ENCODE data around the gene HP. TPM values are rescaled to one million over a fixed set of nuclear protein-coding genes. Genes with fewer than 3 reads are reported as not detected.
"Not testable (repeated sequence)": the region's sequence is repeated elsewhere in the genome, so short reads cannot be mapped to it uniquely, and the experiment has no call there.

HP gene
- total RNA-seq, 2 donors from 2014 or later = 0.57 TPM; not detected in 1

DNA sequence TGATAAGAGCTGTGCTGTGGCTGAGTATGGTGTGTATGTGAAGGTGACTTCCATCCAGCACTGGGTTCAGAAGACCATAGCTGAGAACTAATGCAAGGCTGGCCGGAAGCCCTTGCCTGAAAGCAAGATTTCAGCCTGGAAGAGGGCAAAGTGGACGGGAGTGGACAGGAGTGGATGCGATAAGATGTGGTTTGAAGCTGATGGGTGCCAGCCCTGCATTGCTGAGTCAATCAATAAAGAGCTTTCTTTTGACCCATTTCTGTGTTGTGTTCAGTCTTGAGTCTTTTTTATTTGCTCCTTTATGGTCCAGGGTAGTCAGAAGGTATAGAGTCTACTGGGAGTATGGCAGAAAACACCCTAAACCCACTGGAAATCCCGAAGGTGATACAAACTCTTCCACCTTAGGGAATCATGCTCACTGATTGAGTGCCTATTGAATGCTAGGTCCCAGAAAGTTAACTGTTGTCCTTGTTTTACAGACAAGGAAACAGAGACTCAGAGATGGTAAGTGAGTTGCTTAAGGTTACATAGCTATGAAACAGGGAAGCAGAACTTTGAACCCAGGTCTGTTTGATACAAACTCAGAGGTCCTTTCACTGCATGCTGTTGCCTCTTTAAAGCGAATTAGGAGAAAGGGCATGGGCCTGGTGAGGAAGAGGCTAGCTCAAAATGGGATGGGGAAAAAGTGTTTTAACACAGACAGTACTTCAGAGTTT is 22.8 kb downstream of the HP start:
- not testable (repeated sequence) for H3K36me3 Mint-ChIP-seq (ENCODE audit: low read depth); H3K4me1 Mint-ChIP-seq; H3K27ac Mint-ChIP-seq; H3K27me3 Mint-ChIP-seq; DNase-seq; H3K4me3 Mint-ChIP-seq; ATAC-seq; H3K9me3 ChIP-seq (ENCODE audit: control insufficient read depth, low read length, poor library complexity, severe bottlenecking)

DNA sequence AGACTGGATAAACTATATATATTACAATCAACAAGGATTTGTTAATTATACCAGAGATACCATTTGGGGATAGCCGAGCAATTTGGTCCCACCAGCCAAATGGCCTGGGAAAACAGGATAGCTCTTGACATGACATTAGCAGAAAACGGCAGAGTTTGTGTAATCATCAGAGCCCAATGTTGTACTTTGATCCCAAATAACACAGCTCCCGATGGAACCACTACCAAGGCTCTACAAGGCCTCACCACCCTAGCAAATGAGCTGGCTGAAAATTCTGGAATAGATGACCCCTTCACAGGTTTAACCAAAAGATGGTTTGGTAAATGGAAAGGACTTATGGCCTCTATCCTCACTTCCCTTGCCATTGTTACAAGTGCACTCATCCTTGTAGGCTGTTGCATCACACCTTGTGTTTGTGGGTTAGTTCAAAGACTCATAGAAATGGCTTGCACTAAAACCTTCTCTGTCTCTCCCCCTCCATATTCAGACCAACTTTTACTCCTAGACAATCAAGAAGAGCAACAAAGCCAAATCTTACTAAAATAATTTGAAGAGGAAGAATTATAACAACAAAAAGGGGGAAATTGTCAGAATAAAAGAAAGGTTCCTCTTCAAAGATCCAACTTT is 29.6 kb downstream of the HP start:
- DNase-seq (no peak), ATAC-seq (no peak)
- H3K36me3 Mint-ChIP-seq (ENCODE audit: low read depth) = peaks cover 4% of the 10 kb centered on the region
- H3K9me3 ChIP-seq (ENCODE audit: control insufficient read depth, low read length, poor library complexity, severe bottlenecking) = no peaks in the 10 kb centered on the region
- H3K4me1 Mint-ChIP-seq = peaks cover 2% of the 10 kb centered on the region
- H3K4me3 Mint-ChIP-seq = no peak overlapping the region
- no peaks in the 10 kb centered on the region for H3K27me3 Mint-ChIP-seq
- no peak overlapping the region for H3K27ac Mint-ChIP-seq

DNA sequence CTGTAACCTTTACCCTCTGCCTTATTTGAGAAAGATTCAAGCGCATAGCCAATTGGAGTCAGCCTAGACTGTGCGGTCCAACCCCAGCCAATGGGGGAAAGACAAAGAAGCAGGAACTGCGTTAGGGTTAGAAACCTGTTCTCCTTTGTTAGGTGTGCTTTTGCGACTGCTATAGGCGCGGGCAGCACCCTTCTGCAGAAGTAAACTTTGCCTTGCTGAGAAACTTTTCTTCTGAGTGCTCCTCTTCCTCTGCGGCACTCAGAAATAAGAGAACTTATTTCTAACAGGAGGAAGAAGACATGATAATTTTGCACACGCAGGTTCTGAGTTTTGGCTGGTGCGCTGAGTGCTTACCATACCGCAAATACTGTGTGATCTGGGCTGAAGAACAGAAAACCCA is 30.1 kb downstream of the HP start:
- Mint-ChIP-seq H3K27ac (no peak overlapping the region), H3K27me3 (no peaks in the 10 kb centered on the region), H3K36me3 (ENCODE audit: low read depth) (peaks cover 4% of the 10 kb centered on the region), H3K4me1 (peaks cover 6% of the 10 kb centered on the region), H3K4me3 (no peak overlapping the region)
- no peaks in the 10 kb centered on the region for H3K9me3 ChIP-seq (ENCODE audit: control insufficient read depth, low read length, poor library complexity, severe bottlenecking)
- DNase-seq (no peak), ATAC-seq (no peak)

- no peak for DNase-seq
- Mint-ChIP-seq H3K4me1 (peaks cover 6% of the 10 kb centered on the region), H3K36me3 (ENCODE audit: low read depth) (peaks cover 4% of the 10 kb centered on the region), H3K27ac (no peak overlapping the region), H3K27me3 (no peaks in the 10 kb centered on the region), H3K4me3 (no peak overlapping the region)
- ATAC-seq = no peak
- no peaks in the 10 kb centered on the region for H3K9me3 ChIP-seq (ENCODE audit: control insufficient read depth, low read length, poor library complexity, severe bottlenecking)
Measured at GRCh38 chr16:72085002-72085401, 30.7 kb downstream of the HP start.

GRCh38 chr16:72091217-72091616 is 36.9 kb downstream of the HP start:
- peaks cover 2% of the 10 kb centered on the region for H3K36me3 Mint-ChIP-seq (ENCODE audit: low read depth)
- no peaks in the 10 kb centered on the region for H3K27me3 Mint-ChIP-seq
- DNase-seq = no peak
- peak overlapping the region; percentile 86 for H3K27ac Mint-ChIP-seq
- H3K4me3 Mint-ChIP-seq = no peak overlapping the region
- peaks cover 44% of the 10 kb centered on the region for H3K4me1 Mint-ChIP-seq
- no peaks in the 10 kb centered on the region for H3K9me3 ChIP-seq (ENCODE audit: control insufficient read depth, low read length, poor library complexity, severe bottlenecking)
- ATAC-seq = no peak

DNA sequence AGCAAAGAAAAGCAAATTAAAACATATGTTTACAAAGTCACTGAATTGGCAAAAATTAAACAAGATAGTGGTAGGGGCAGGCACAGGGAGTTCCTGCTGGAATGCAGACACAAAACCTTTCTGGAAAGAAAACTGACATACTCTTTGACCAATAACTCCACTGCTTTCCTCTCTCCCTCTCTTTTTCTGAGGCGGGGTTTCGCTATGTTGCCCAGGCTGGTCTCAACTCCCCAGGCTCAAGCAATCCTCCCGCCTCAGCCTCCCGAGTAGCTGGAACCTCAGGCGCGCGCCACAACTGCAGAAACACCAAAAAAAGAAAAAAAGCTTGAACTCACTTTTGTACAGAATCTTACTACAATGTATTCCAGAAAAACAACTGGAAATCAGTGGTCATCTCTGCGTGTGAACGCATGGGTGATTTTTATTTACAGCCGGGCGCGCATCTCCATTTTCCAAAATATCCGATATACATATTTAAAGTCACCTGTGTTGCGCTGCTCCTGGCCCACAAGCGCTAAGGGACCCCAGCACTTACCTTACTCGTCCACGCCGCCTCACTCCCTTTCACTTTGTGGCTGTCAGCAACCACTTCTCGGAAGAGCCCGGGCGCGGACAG is 38.6 kb downstream of the HP start:
- H3K9me3 ChIP-seq (ENCODE audit: control insufficient read depth, low read length, poor library complexity, severe bottlenecking) = no peaks in the 10 kb centered on the region
- ATAC-seq (peak; percentile 31), DNase-seq (no peak)
- Mint-ChIP-seq H3K27me3 (no peaks in the 10 kb centered on the region), H3K4me3 (peak overlapping the region; percentile 98), H3K4me1 (peaks cover 55% of the 10 kb centered on the region), H3K36me3 (ENCODE audit: low read depth) (peaks cover 12% of the 10 kb centered on the region), H3K27ac (peak overlapping the region; percentile 99)

GRCh38 chr16:72093448-72094265 is 39.4 kb downstream of the HP start, which contains the start of the genes DHX38 and TXNL4B:
Gene DHX38 (plus strand): TSS chr16:72093847. CDS start chr16:72096158, 2,311 bp downstream.
Gene TXNL4B (minus strand): TSS chr16:72093620. CDS start chr16:72090749, 2,871 bp downstream.
- H3K9me3 ChIP-seq (ENCODE audit: control insufficient read depth, low read length, poor library complexity, severe bottlenecking) = no peaks in the 10 kb centered on the region
- peak within 1 kb of the TSS; percentile 99 for H3K27ac Mint-ChIP-seq
- DNase-seq = peak; percentile 74 to 84 (median 81)
- H3K4me3 Mint-ChIP-seq = peak within 1 kb of the TSS; percentile 98
- H3K4me1 Mint-ChIP-seq = peaks cover 55% of the 10 kb centered on the region
- no peaks in the 10 kb centered on the region for H3K27me3 Mint-ChIP-seq
- H3K36me3 Mint-ChIP-seq (ENCODE audit: low read depth) = peaks cover 12% of the 10 kb centered on the region
- peak; percentile 97 for ATAC-seq

- peaks cover 12% of the 10 kb centered on the region for H3K36me3 Mint-ChIP-seq (ENCODE audit: low read depth)
- H3K9me3 ChIP-seq (ENCODE audit: control insufficient read depth, low read length, poor library complexity, severe bottlenecking) = no peaks in the 10 kb centered on the region
- no peaks in the 10 kb centered on the region for H3K27me3 Mint-ChIP-seq
- peak overlapping the region; percentile 98 for H3K4me3 Mint-ChIP-seq
- peaks cover 49% of the 10 kb centered on the region for H3K4me1 Mint-ChIP-seq
- no peak for ATAC-seq
- H3K27ac Mint-ChIP-seq = peak overlapping the region; percentile 99
- no peak for DNase-seq
Measured at GRCh38 chr16:72094266-72094610, 39.9 kb downstream of the HP start.

DNA sequence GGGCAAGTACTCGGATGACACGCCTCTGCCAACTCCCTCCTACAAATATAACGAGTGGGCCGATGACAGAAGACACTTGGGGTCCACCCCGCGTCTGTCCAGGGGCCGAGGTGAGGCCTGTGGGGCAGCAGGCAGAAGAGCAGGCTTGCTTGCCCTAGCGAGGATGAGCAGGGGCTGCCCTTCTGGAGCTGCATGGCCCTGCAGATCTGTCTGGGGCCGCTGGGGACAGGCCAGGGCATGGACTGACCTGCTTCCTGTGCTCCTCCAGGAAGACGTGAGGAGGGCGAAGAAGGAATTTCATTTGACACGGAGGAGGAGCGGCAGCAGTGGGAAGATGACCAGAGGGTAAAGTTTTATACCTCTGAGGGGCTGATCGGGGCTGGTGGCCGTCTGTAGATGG is 44.6 kb downstream of the HP start:
- DNase-seq (no peak), ATAC-seq (no peak)
- H3K9me3 ChIP-seq (ENCODE audit: control insufficient read depth, low read length, poor library complexity, severe bottlenecking) = no peaks in the 10 kb centered on the region
- peak overlapping the region; percentile 29 for H3K27ac Mint-ChIP-seq
- peaks cover 21% of the 10 kb centered on the region for H3K36me3 Mint-ChIP-seq (ENCODE audit: low read depth)
- peaks cover 28% of the 10 kb centered on the region for H3K4me1 Mint-ChIP-seq
- no peak overlapping the region for H3K4me3 Mint-ChIP-seq
- no peaks in the 10 kb centered on the region for H3K27me3 Mint-ChIP-seq

GRCh38 chr16:72099377-72099818 is 45.1 kb downstream of the HP start:
- Mint-ChIP-seq H3K4me1 (peaks cover 24% of the 10 kb centered on the region), H3K27ac (peak overlapping the region; percentile 29), H3K36me3 (ENCODE audit: low read depth) (peaks cover 25% of the 10 kb centered on the region), H3K27me3 (no peaks in the 10 kb centered on the region), H3K4me3 (no peak overlapping the region)
- ATAC-seq (peak; percentile 84), DNase-seq (peak in 1 of 3 donors; percentile 15)
- H3K9me3 ChIP-seq (ENCODE audit: control insufficient read depth, low read length, poor library complexity, severe bottlenecking) = no peaks in the 10 kb centered on the region

DNA sequence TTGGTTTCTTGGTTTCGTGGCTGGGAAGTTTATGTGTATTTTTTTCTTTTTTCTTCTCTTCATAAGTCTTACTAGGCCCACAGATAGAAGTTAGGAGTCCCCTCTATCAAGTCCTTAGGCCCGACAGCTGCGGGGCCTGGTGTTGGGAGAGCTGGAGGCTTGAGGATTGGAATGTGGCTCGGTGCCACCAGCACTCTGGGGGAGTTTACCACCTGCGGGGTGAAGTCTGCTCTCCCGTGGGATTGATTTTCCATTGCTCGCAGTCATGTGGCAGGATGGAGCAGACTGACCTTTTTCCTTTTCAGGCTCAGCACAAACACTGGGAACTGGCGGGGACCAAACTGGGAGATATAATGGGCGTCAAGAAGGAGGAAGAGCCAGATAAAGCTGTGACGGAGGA is 46.9 kb downstream of the HP start:
- no peaks in the 10 kb centered on the region for H3K27me3 Mint-ChIP-seq
- H3K4me1 Mint-ChIP-seq = peaks cover 11% of the 10 kb centered on the region
- H3K27ac Mint-ChIP-seq = no peak overlapping the region
- ATAC-seq = no peak
- DNase-seq = no peak
- H3K36me3 Mint-ChIP-seq (ENCODE audit: low read depth) = peaks cover 28% of the 10 kb centered on the region
- H3K9me3 ChIP-seq (ENCODE audit: control insufficient read depth, low read length, poor library complexity, severe bottlenecking) = no peaks in the 10 kb centered on the region
- no peak overlapping the region for H3K4me3 Mint-ChIP-seq

- no peaks in the 10 kb centered on the region for H3K9me3 ChIP-seq (ENCODE audit: control insufficient read depth, low read length, poor library complexity, severe bottlenecking)
- Mint-ChIP-seq H3K4me3 (no peak overlapping the region), H3K27me3 (no peaks in the 10 kb centered on the region), H3K4me1 (no peaks in the 10 kb centered on the region), H3K36me3 (ENCODE audit: low read depth) (peaks cover 22% of the 10 kb centered on the region), H3K27ac (peak overlapping the region; percentile 24)
- no peak for DNase-seq
- no peak for ATAC-seq
Measured at GRCh38 chr16:72104905-72105304, 50.6 kb downstream of the HP start.

DNA sequence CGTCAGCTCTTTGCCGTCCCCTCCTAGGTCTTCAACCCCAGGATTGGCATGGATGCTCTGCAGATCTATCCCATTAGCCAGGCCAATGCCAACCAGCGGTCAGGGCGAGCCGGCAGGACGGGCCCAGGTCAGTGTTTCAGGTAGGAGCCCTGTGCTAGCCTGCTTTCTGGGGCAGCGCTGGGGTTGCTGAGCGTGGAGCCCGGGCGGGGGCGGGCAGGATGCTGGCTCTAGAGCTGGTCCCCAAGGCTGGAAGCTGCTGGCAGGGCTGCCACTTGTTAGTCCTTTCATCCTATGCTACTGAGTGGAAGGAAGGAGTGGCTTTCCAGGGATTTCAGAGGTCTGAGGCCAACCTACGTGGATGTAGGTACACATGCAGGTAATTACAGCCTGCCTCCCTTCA is 51.7 kb downstream of the HP start:
- Mint-ChIP-seq H3K27ac (no peak overlapping the region), H3K27me3 (no peaks in the 10 kb centered on the region), H3K4me3 (no peak overlapping the region), H3K4me1 (no peaks in the 10 kb centered on the region), H3K36me3 (ENCODE audit: low read depth) (peaks cover 26% of the 10 kb centered on the region)
- DNase-seq (no peak), ATAC-seq (no peak)
- H3K9me3 ChIP-seq (ENCODE audit: control insufficient read depth, low read length, poor library complexity, severe bottlenecking) = no peaks in the 10 kb centered on the region

Data from T-helper 17 cell (primary cell).